K562 (cell line): ENCODE measurements around the gene BANK1. TPM values are rescaled to one million over a fixed set of nuclear protein-coding genes. Genes with fewer than 3 reads are reported as not detected.

Source experiments
- ATAC-seq: fragments of 200-7000 bp; cut with Tn5 transposase; 3 replicates; pipeline ENCODE4 v1.9.1; 2020; ENCODE audit warnings: moderate library complexity
- BruUV-seq: library from RNA; stranded (reverse); fragments of 400-500 nt; replicated peaks from 2 replicates; lab custom pipeline; 2021; lab: Mats Ljungman, UMichigan
- CTCF ChIA-PET: fragments of 300-600 bp; formaldehyde crosslinking; extraction: SDS; loops from one replicate; lab custom pipeline; 2021; ENCODE audit warnings: low intra/inter-chr PET ratio; lab: Yijun Ruan, JAX
- POLR2A ChIA-PET: fragments of 300-600, 350-650 bp; sonication (Branson Sonifier 250); formaldehyde crosslinking; extraction: SDS; loops from one replicate; lab custom pipeline; 2021; ENCODE audit warnings: antibody characterized with exemption, inconsistent platforms; lab: Yijun Ruan, JAX
- DNase-seq, 4 experiments: peaks; one replicate each; pipeline versions ENCODE4 v3.0.0 to v3.0.0-alpha.2; 2011 to 2018; ENCODE audit warnings: low spot score in 3 of 4, mixed read lengths in 3 of 4; ENCODE audit errors: extremely low read depth in 1 of 4
- FAIRE-seq: peaks from 2 replicates; lab custom pipeline; 2011; peaks lifted over from hg19 to GRCh38; lab: Jason Lieb, UNC
- H2AFZ ChIP-seq: 2 replicates; pipeline ENCODE4 v1.6.0; 2011; ENCODE audit warnings: low read depth, low read length, control low read depth, inconsistent platforms
- H3K27ac ChIP-seq: fragments of 200-600 bp; 3 replicates; pipeline ENCODE4 v1.8.0; 2011; ENCODE audit warnings: low read depth, mild to moderate bottlenecking, control low read depth, inconsistent platforms, low read length, moderate library complexity, mixed read lengths; ENCODE audit errors: extremely low read depth
- H3K27me3 ChIP-seq, 2 experiments: fragments of 300-600 bp in 1 of 2; 2 replicates in 1 of 2; 3 replicates in 1 of 2; pipeline versions ENCODE4 v1.6.0 to v1.8.0; 2011; ENCODE audit warnings: inconsistent platforms in 2 of 2, low read length in 2 of 2, mild to moderate bottlenecking in 1 of 2, mixed read lengths in 1 of 2, moderate library complexity in 1 of 2; ENCODE audit not compliant: control insufficient read depth in 2 of 2, insufficient read depth in 2 of 2
- H3K36me3 ChIP-seq: fragments of 300-600 bp; 3 replicates; pipeline ENCODE4 v1.8.0; 2011; ENCODE audit warnings: mild to moderate bottlenecking, low read length, inconsistent platforms; ENCODE audit not compliant: control insufficient read depth, insufficient read depth
- H3K4me1 ChIP-seq, 2 experiments: fragments of 200-600 bp in 1 of 2; replicated peaks in 1 of 2; 2 replicates in 1 of 2; 3 replicates in 1 of 2; pipeline versions ENCODE4 v1.5.1 to v1.8.0; 2011; ENCODE audit warnings: inconsistent platforms in 2 of 2, low read length in 2 of 2, mild to moderate bottlenecking in 1 of 2, mixed read lengths in 1 of 2, moderate library complexity in 1 of 2; ENCODE audit not compliant: control insufficient read depth in 2 of 2, insufficient read depth in 2 of 2
- H3K4me2 ChIP-seq: 2 replicates; pipeline ENCODE4 v1.6.1; 2011; ENCODE audit warnings: low read length, control low read depth, inconsistent platforms, mixed read lengths; ENCODE audit not compliant: insufficient read depth
- H3K4me3 ChIP-seq: fragments of 200-600 bp; sonication (generic), shearing (Covaris generic); 2 replicates; pipeline ENCODE4 v1.5.1; 2016; ENCODE audit warnings: control low read depth, inconsistent platforms
- H3K79me2 ChIP-seq: fragments of 200-600 bp; 3 replicates; pipeline ENCODE4 v1.8.0; 2011; ENCODE audit warnings: low read length, inconsistent platforms; ENCODE audit not compliant: control insufficient read depth, insufficient read depth
- H3K9ac ChIP-seq, 2 experiments: 2 replicates each; pipeline versions ENCODE4 v1.6.0 to v1.6.1; 2011; ENCODE audit warnings: low read depth in 2 of 2, low read length in 2 of 2, control low read depth in 1 of 2, inconsistent platforms in 1 of 2, mild to moderate bottlenecking in 1 of 2, mixed read lengths in 1 of 2; ENCODE audit not compliant: insufficient read depth in 1 of 2
- H3K9me1 ChIP-seq: one replicate; pipeline ENCODE4 v1.6.0; 2011; ENCODE audit warnings: inconsistent platforms, mild to moderate bottlenecking, low read length, moderate library complexity; ENCODE audit not compliant: control insufficient read depth, insufficient read depth
- H3K9me3 ChIP-seq: replicated peaks from 2 replicates; pipeline ENCODE4 v1.5.1; 2011; ENCODE audit warnings: low read depth, low read length, inconsistent platforms; ENCODE audit not compliant: control insufficient read depth, insufficient read depth
- H4K20me1 ChIP-seq: replicated peaks from 2 replicates; pipeline ENCODE4 v1.6.1; 2011; ENCODE audit warnings: low read length, inconsistent platforms, mixed read lengths; ENCODE audit not compliant: control insufficient read depth, insufficient read depth
- BACH1 ChIP-seq: fragments of 200-800 bp; sonication (Bioruptor generic); IDR thresholded peaks from 2 replicates; pipeline ENCODE4 v1.6.1; 2016; ENCODE audit warnings: missing genetic modification characterization, missing compliant biosample characterization
- BCOR ChIP-seq: fragments of 450-650 bp; IDR thresholded peaks from 2 replicates; pipeline ENCODE4 v1.6.1; 2016
- BHLHE40 ChIP-seq: IDR thresholded peaks from 2 replicates; pipeline ENCODE4 v1.6.1; 2011; ENCODE audit warnings: low read length, improper control_type of control experiment
- BRF1 ChIP-seq: IDR thresholded peaks from 3 replicates; pipeline ENCODE4 v1.6.1; 2011; ENCODE audit warnings: borderline replicate concordance, mild to moderate bottlenecking; ENCODE audit not compliant: insufficient read length; ENCODE audit errors: extremely low read depth
- HIVEP1 ChIP-seq: fragments of 250-450 bp; sonication (Bioruptor Pico); IDR thresholded peaks from 2 replicates; pipeline ENCODE4 v1.4.0; 2020; ENCODE audit warnings: mild to moderate bottlenecking
- MAZ ChIP-seq, 2 experiments: fragments of 450-650 bp in 1 of 2; sonication (generic) in 1 of 2; formaldehyde crosslinking; IDR thresholded peaks in 1 of 2; conservative IDR thresholded peaks in 1 of 2; 2 replicates each; pipeline versions ENCODE4 v1.4.0 to v1.5.0; 2020; ENCODE audit warnings: mild to moderate bottlenecking in 1 of 2, missing genetic modification reagents in 1 of 2
- SMARCE1 ChIP-seq: fragments of 450-650 bp; IDR thresholded peaks from 2 replicates; pipeline ENCODE4 v1.7.1; 2016; ENCODE audit warnings: mild to moderate bottlenecking
- SNRNP70 ChIP-seq: fragments of 200-400 bp; formaldehyde crosslinking; optimal IDR thresholded peaks from 2 replicates; pipeline ENCODE3; 2017; ENCODE audit warnings: low read depth, low read length
- TAF7 ChIP-seq: fragments of 450-650 bp; IDR thresholded peaks from 2 replicates; pipeline ENCODE4 v1.6.1; 2016; ENCODE audit warnings: missing genetic modification characterization, missing compliant biosample characterization
- WGBS: fragments of 100-300 bp; shearing (Covaris generic); methylation state at CpG from one replicate; pipeline ENCODE4 v1.1.6; 2016; ENCODE audit warnings: low coverage, mixed read lengths; ENCODE audit not compliant: insufficient coverage; ENCODE audit errors: missing lambda C conversion rate; 5-methylcytosine and 5-hydroxymethylcytosine counted together
- in situ Hi-C: fragments of 300-500 bp; cut with MboI; formaldehyde crosslinking; loops from 4 replicates; pipeline ENCODE4 v1.15.0; 2018; ENCODE audit warnings: inconsistent platforms, mixed read lengths
- intact Hi-C: fragments of 100-400 bp; cut with micrococcal nuclease; formaldehyde crosslinking; loops from 2 replicates; pipeline ENCODE4 v1.14.2; 2022
- polyA plus RNA-seq, 8 experiments: library from polyadenylated mRNA; depleted of rRNA in 4 of 8; stranded (reverse) in 5 of 8; unstranded in 3 of 8; fragments of >200 nt; fragmentation: Nextera tagmentation in 2 of 8; fragmentation: Illumina TruSeq in 1 of 8; extraction: Ambion mirVana in 2 of 8; extraction: Trizol in 1 of 8; gene quantifications; 2 replicates each; pipeline versions ENCODE4 v1.2.1 to v1.2.3, GENCODE V29; 2011 to 2014; ENCODE audit warnings: inconsistent platforms in 1 of 8, missing spikeins in 1 of 8
- total RNA-seq, 7 experiments: library from RNA; depleted of rRNA in 6 of 7; stranded (reverse); fragments of >200 nt in 6 of 7; fragmentation: Illumina TruSeq in 2 of 7; extraction: Trizol in 2 of 7; gene quantifications; 2 replicates each; pipeline versions ENCODE4 v1.2.1 to v1.2.3, GENCODE V29; 2011 to 2021; ENCODE audit warnings: low replicate concordance in 1 of 7
- TF ChIP-seq, protein P1 (sequence below): fragments of 250-450 bp; sonication (Bioruptor Pico); IDR thresholded peaks from 2 replicates; pipeline ENCODE4 v1.4.0; 2020; ENCODE audit warnings: mild to moderate bottlenecking, moderate library complexity, borderline replicate concordance
- TF ChIP-seq, protein P2 (sequence below): sonication (generic); formaldehyde crosslinking; IDR thresholded peaks from 2 replicates; pipeline ENCODE4 v1.5.0; 2020; ENCODE audit warnings: missing genetic modification reagents
- TF ChIP-seq, protein P3 (sequence below), 2 experiments: fragments of 450-650 bp; formaldehyde crosslinking in 1 of 2; IDR thresholded peaks; 2 replicates each; pipeline versions ENCODE4 v1.4.0 to v1.6.1; 2014 to 2020; ENCODE audit warnings: mild to moderate bottlenecking in 2 of 2, borderline replicate concordance in 1 of 2, low read depth in 1 of 2

Gene BANK1
- total and polyA plus RNA-seq, 9 of the 15 experiments (the other 6 are each of a cell fraction or from before 2014, with no cell fraction given): not detected

DNA sequence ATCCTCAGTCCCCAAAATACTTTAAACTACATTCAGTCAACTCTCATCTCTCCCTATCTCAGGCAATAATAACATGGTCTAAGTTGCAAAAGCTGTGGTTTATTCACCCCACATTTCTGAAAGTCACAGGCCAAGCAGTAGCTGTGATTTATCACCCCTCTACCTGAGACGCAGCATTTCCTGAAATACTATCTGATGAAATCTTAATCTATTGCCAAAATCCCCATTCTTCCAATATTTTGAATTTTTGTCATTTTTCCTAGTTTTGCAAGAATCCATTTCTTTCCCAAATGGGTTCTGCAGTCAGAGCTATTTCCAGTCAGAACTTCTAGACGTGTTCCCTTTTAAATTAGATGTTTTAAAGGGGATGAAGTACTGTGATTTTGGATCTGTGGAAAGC is 148.3 kb downstream of the BANK1 start:
- ATAC-seq: no peak
- H3K27ac ChIP-seq: no peak overlapping the region
- H3K36me3 ChIP-seq: no peaks in the 10 kb centered on the region
- H3K9me3 ChIP-seq: no peaks in the 10 kb centered on the region; the same call in 1 of the 2 replicates
- no peak overlapping the region for H3K4me2 ChIP-seq
- H3K27me3 ChIP-seq: no peaks in the 10 kb centered on the region
- ChIA-PET CTCF (no interaction called here), POLR2A (no interaction called here)
- no peak for DNase-seq
- no peaks in the 10 kb centered on the region for H4K20me1 ChIP-seq
- H3K79me2 ChIP-seq: no peaks in the 10 kb centered on the region
- FAIRE-seq: no peak
- WGBS: 10% methylated on average over 2 of the region's 2 CpGs
- intact Hi-C loops (no loop called here), in situ Hi-C loops (no loop called here)
- H2AFZ ChIP-seq: no peak overlapping the region
- no peak overlapping the region for H3K4me3 ChIP-seq
- H3K9ac ChIP-seq: no peak overlapping the region
- no peaks in the 10 kb centered on the region for H3K9me1 ChIP-seq
- no peaks in the 10 kb centered on the region for H3K4me1 ChIP-seq
- BruUV-seq: no TSS peak
- TF ChIP-seq SMARCE1: no peak
- TF ChIP-seq BHLHE40: no peak
- TF ChIP-seq SNRNP70: no peak
- TF ChIP-seq BCOR: no peak
- TF ChIP-seq, protein P1, sequence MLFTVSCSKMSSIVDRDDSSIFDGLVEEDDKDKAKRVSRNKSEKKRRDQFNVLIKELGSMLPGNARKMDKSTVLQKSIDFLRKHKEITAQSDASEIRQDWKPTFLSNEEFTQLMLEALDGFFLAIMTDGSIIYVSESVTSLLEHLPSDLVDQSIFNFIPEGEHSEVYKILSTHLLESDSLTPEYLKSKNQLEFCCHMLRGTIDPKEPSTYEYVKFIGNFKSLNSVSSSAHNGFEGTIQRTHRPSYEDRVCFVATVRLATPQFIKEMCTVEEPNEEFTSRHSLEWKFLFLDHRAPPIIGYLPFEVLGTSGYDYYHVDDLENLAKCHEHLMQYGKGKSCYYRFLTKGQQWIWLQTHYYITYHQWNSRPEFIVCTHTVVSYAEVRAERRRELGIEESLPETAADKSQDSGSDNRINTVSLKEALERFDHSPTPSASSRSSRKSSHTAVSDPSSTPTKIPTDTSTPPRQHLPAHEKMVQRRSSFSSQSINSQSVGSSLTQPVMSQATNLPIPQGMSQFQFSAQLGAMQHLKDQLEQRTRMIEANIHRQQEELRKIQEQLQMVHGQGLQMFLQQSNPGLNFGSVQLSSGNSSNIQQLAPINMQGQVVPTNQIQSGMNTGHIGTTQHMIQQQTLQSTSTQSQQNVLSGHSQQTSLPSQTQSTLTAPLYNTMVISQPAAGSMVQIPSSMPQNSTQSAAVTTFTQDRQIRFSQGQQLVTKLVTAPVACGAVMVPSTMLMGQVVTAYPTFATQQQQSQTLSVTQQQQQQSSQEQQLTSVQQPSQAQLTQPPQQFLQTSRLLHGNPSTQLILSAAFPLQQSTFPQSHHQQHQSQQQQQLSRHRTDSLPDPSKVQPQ (CRISPR knock-in tag): no peak
- no peak for TF ChIP-seq TAF7 (tag)
- no peak for TF ChIP-seq MAZ (CRISPR knock-in tag; conservative IDR thresholded peaks at IDR 0.05 in 1 of 2, IDR thresholded peaks at IDR 0.05 in 1 of 2)
- TF ChIP-seq, protein P2, sequence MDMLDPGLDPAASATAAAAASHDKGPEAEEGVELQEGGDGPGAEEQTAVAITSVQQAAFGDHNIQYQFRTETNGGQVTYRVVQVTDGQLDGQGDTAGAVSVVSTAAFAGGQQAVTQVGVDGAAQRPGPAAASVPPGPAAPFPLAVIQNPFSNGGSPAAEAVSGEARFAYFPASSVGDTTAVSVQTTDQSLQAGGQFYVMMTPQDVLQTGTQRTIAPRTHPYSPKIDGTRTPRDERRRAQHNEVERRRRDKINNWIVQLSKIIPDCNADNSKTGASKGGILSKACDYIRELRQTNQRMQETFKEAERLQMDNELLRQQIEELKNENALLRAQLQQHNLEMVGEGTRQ (CRISPR knock-in tag): no peak
- no peak for TF ChIP-seq HIVEP1 (CRISPR knock-in tag)
- TF ChIP-seq BACH1 (tag): no peak
- no peak for TF ChIP-seq BRF1
- TF ChIP-seq, protein P3, sequence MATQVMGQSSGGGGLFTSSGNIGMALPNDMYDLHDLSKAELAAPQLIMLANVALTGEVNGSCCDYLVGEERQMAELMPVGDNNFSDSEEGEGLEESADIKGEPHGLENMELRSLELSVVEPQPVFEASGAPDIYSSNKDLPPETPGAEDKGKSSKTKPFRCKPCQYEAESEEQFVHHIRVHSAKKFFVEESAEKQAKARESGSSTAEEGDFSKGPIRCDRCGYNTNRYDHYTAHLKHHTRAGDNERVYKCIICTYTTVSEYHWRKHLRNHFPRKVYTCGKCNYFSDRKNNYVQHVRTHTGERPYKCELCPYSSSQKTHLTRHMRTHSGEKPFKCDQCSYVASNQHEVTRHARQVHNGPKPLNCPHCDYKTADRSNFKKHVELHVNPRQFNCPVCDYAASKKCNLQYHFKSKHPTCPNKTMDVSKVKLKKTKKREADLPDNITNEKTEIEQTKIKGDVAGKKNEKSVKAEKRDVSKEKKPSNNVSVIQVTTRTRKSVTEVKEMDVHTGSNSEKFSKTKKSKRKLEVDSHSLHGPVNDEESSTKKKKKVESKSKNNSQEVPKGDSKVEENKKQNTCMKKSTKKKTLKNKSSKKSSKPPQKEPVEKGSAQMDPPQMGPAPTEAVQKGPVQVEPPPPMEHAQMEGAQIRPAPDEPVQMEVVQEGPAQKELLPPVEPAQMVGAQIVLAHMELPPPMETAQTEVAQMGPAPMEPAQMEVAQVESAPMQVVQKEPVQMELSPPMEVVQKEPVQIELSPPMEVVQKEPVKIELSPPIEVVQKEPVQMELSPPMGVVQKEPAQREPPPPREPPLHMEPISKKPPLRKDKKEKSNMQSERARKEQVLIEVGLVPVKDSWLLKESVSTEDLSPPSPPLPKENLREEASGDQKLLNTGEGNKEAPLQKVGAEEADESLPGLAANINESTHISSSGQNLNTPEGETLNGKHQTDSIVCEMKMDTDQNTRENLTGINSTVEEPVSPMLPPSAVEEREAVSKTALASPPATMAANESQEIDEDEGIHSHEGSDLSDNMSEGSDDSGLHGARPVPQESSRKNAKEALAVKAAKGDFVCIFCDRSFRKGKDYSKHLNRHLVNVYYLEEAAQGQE (IDR thresholded peaks at IDR 0.05; ENCODE audit: borderline replicate concordance): no peak
- TF ChIP-seq, protein P3 (CRISPR knock-in tag; IDR thresholded peaks at IDR 0.05; ENCODE audit: low read depth): no peak
